MCF 10A (cell line): Measurements from ENCODE around the gene OR6F1. TPM values are rescaled to one million over a fixed set of nuclear protein-coding genes. Genes with fewer than 3 reads are reported as not detected.

Source experiments
- BruUV-seq: library from RNA; stranded (reverse); fragments of 400-500 nt; replicated peaks from 2 replicates; lab custom pipeline; 2021; lab: Mats Ljungman, UMichigan
- CTCF ChIA-PET: fragments of 300-600 bp; sonication (Branson Sonifier 250); formaldehyde crosslinking; extraction: SDS; loops from one replicate; lab custom pipeline; 2021; ENCODE audit warnings: antibody characterized with exemption, inconsistent platforms; lab: Yijun Ruan, JAX
- POLR2A ChIA-PET: fragments of 300-600, 350-650 bp; sonication (Branson Sonifier 250); formaldehyde crosslinking; extraction: SDS; loops from one replicate; lab custom pipeline; 2020; ENCODE audit warnings: antibody characterized with exemption, inconsistent platforms; lab: Yijun Ruan, JAX
- DNase-seq: peaks from one replicate; pipeline ENCODE4 v3.0.0-alpha.2; 2018; ENCODE audit not compliant: unreplicated experiment
- H3K27ac Mint-ChIP-seq: one replicate; pipeline ENCODE4 v1.8.0; 2022; ENCODE audit warnings: mild to moderate bottlenecking, low read depth, mixed read lengths; ENCODE audit not compliant: unreplicated experiment
- H3K27me3 Mint-ChIP-seq: one replicate; pipeline ENCODE4 v1.8.0; 2022; ENCODE audit warnings: mixed read lengths; ENCODE audit not compliant: insufficient read depth, unreplicated experiment
- H3K36me3 Mint-ChIP-seq: one replicate; pipeline ENCODE4 v1.8.0; 2022; ENCODE audit warnings: mild to moderate bottlenecking, moderate library complexity, mixed read lengths; ENCODE audit not compliant: insufficient read depth, unreplicated experiment
- H3K4me1 Mint-ChIP-seq: one replicate; pipeline ENCODE4 v1.8.0; 2022; ENCODE audit warnings: mixed read lengths; ENCODE audit not compliant: insufficient read depth, unreplicated experiment
- H3K4me3 Mint-ChIP-seq: one replicate; pipeline ENCODE4 v1.8.0; 2022; ENCODE audit warnings: mild to moderate bottlenecking, moderate library complexity, mixed read lengths; ENCODE audit not compliant: unreplicated experiment
- H3K9me3 Mint-ChIP-seq: one replicate; pipeline ENCODE4 v1.8.0; 2022; ENCODE audit warnings: mixed read lengths; ENCODE audit not compliant: unreplicated experiment
- CTCF ChIP-seq: fragments of 200-600 bp; IDR thresholded peaks from one replicate; pipeline ENCODE4 v1.8.0; 2022; ENCODE audit warnings: antibody characterized with exemption, mild to moderate bottlenecking; ENCODE audit not compliant: unreplicated experiment
- intact Hi-C: fragments of 100-400 bp; cut with micrococcal nuclease; formaldehyde crosslinking; loops from 2 replicates; pipeline ENCODE4 v1.14.1; 2022
- total RNA-seq: library from RNA; stranded (reverse); gene quantifications from 2 replicates; pipeline ENCODE4 v1.2.3, GENCODE V29; 2022

The OR6F1 gene
- total RNA-seq, 1 experiment from 2014 or later = not detected

DNA sequence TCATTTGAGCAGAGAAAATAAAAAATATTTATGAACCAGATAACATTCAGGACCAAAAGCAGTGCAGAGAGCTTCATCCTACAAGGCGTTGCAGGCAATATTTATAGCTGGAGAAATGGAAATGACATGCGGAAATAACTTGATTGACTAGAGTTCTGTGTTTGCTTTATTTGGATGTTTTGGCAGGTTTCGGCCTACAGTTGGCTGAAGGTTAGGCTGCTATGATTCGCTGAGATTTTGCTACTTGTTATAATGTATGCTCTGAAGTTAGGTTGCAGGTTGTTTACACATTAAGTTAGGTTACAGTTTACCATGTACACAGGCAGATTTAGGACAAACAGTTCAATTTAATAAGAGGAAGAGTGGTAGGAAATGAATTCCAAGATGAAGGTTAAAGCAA, 36.3 kb downstream of the OR6F1 start:
- ChIA-PET POLR2A (no interaction called here), CTCF (interaction anchor here (0.6 to 4.0 kb wide), 18 partner anchors 8 to 739 kb away, joined by 3 to 24 read pairs (median 4); no protein-coding TSS in a partner anchor)
- no peak for DNase-seq
- H3K27ac Mint-ChIP-seq = no peak overlapping the region
- no peaks in the 10 kb centered on the region for H3K9me3 Mint-ChIP-seq
- H3K4me3 Mint-ChIP-seq = no peak overlapping the region
- no peaks in the 10 kb centered on the region for H3K27me3 Mint-ChIP-seq
- peaks cover 6% of the 10 kb centered on the region for H3K4me1 Mint-ChIP-seq
- no peak for TF ChIP-seq CTCF
- intact Hi-C loops = loop anchor here (5.0 kb wide), 4 partner anchors 562 to 1127 kb away; partner anchors contain the start of gene OR2T1
- H3K36me3 Mint-ChIP-seq = no peaks in the 10 kb centered on the region
- no TSS peak for BruUV-seq

GRCh38 chr1:247679639-247680038, 36.8 kb downstream of the OR6F1 start, which contains the start of gene OR13G1:
Gene OR13G1, minus strand, starts transcription at chr1:247679739. Its CDS starts 6,698 bp downstream, at chr1:247673041.
- POLR2A ChIA-PET = no interaction called here
- DNase-seq = no peak
- CTCF ChIA-PET = interaction anchor here (0.5 to 4.0 kb wide), 10 partner anchors 19 to 1147 kb away, joined by 3 to 18 read pairs (median 4); no protein-coding TSS in a partner anchor
- no peak for TF ChIP-seq CTCF
- H3K27me3 Mint-ChIP-seq = no peaks in the 10 kb centered on the region
- no peak within 1 kb of the TSS for H3K4me3 Mint-ChIP-seq
- no peak within 1 kb of the TSS for H3K27ac Mint-ChIP-seq
- H3K4me1 Mint-ChIP-seq = peaks cover 6% of the 10 kb centered on the region
- no peaks in the 10 kb centered on the region for H3K36me3 Mint-ChIP-seq
- BruUV-seq = no TSS peak
- H3K9me3 Mint-ChIP-seq = no peaks in the 10 kb centered on the region
- intact Hi-C loops = loop anchor here (5.0 kb wide), 4 partner anchors 563 to 1128 kb away; partner anchors contain the start of gene OR2T1

- Mint-ChIP-seq H3K4me1 (no peaks in the 10 kb centered on the region), H3K9me3 (no peaks in the 10 kb centered on the region), H3K27ac (no peak overlapping the region), H3K36me3 (no peaks in the 10 kb centered on the region), H3K27me3 (no peaks in the 10 kb centered on the region), H3K4me3 (no peak overlapping the region)
- CTCF ChIA-PET = interaction anchor here (0.6 kb wide), 2 partner anchors 12 to 386 kb away, joined by 3 read pairs; no protein-coding TSS in a partner anchor
- DNase-seq = no peak
- intact Hi-C loops = no loop called here
- no TSS peak for BruUV-seq
- TF ChIP-seq CTCF = no peak
- POLR2A ChIA-PET = no interaction called here
Observed at GRCh38 chr1:247669225-247669624, 47.2 kb downstream of the OR6F1 start.

Other genes starting within 250 kb of the OR6F1 start
- gene OR2C3, start 180.2 kb downstream of the OR6F1 start, total RNA-seq = not detected in 2 replicates
- not detected in 2 replicates for gene GCSAML, start 167.5 kb downstream of the OR6F1 start, total RNA-seq
- not detected in 2 replicates for gene OR2G2, start 128.3 kb downstream of the OR6F1 start, total RNA-seq
- gene OR2G3, start 111.1 kb downstream of the OR6F1 start, total RNA-seq = not detected in 2 replicates
- gene OR13G1, start 36.9 kb downstream of the OR6F1 start, total RNA-seq = not detected in 2 replicates
- gene OR14K1, start 22.0 kb upstream of the OR6F1 start, total RNA-seq = not detected in 2 replicates
- not detected in 2 replicates for gene OR14A2, start 31.5 kb upstream of the OR6F1 start, total RNA-seq
- not detected in 2 replicates for gene OR1C1, start 43.9 kb upstream of the OR6F1 start, total RNA-seq
- not detected in 2 replicates for gene OR14A16, start 107.5 kb upstream of the OR6F1 start, total RNA-seq
- not detected in 2 replicates for gene OR11L1, start 125.2 kb upstream of the OR6F1 start, total RNA-seq
- not detected in 2 replicates for gene TRIM58, start 140.5 kb upstream of the OR6F1 start, total RNA-seq
- gene OR2W3, start 178.9 kb upstream of the OR6F1 start, total RNA-seq = not detected in 2 replicates
- gene OR2T8, start 203.6 kb upstream of the OR6F1 start, total RNA-seq = not detected in 2 replicates
- not detected in 2 replicates for gene OR2AJ1, start 208.2 kb upstream of the OR6F1 start, total RNA-seq
- gene OR2L8, start 232.2 kb upstream of the OR6F1 start, total RNA-seq = not detected in 2 replicates
- gene OR2AK2, start 248.6 kb upstream of the OR6F1 start, total RNA-seq = not detected in 2 replicates